NCI-H1417 (cell line): ENCODE results near the gene PATJ.
"Not testable (repeated sequence)": the region's sequence is repeated elsewhere in the genome, so short reads cannot be mapped to it uniquely, and the experiment has no call there.

Experiments used
- DNase-seq, 3 experiments: peaks; one replicate each; lab custom pipeline; 2025; lab: John Stamatoyannopoulos, UW

PATJ gene

GRCh38 chr1:61887076-61887867 lies 145.0 kb downstream of the PATJ start:
- DNase-seq, result peak; percentile 62 to 91 (median 86)

GRCh38 chr1:61887931-61888564 lies 145.8 kb downstream of the PATJ start:
- DNase-seq, result no peak

- no peak for DNase-seq
These were observed 146.5 kb downstream of the PATJ start for GRCh38 chr1:61888808-61889207.

DNA sequence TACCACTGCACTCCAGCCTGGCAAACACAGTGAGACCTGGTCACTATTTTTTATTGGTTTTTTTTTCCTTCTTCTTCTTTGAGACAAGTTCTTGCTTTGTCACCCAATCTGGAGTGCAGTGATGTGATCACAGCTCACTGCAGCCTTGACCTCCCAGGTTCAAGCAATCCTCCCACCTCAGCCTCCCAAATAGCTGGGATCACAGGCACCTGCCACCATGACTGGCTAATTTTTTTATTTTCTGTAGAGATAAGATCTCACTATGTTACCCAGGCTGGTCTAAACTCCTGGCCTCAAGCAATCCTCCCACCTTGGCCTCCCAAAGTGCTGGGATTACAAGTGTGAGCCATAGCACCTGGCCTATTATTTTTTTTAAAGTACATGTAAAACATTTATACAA lies 148.2 kb downstream of the PATJ start:
- not testable (repeated sequence) for DNase-seq

GRCh38 chr1:61892977-61893376 lies 150.7 kb downstream of the PATJ start:
- DNase-seq, result no peak

DNA sequence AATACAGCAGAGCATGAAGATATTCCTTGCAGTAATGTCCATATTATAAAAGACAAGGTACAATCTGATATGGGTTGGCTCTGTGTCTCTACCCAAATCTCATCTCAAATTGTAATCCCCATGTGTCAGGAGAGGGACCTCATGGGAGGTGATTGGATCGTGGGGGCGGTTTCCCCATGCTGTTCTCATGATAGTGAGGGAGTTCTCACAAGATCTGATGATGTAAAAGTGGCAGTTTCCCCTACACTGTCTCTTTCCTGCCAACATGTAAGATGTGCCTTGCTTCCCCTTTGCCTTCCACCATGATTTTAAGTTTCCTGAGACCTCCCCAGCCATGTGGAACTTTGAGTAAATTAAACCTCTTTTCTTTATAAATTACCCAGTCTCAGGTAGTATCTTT lies 152.0 kb downstream of the PATJ start:
- DNase-seq, result not testable (repeated sequence)

GRCh38 chr1:61895175-61895574 lies 152.9 kb downstream of the PATJ start:
- no peak for DNase-seq

- DNase-seq, result no peak
These were observed 156.4 kb downstream of the PATJ start for GRCh38 chr1:61898658-61899057.

GRCh38 chr1:61904354-61904753 lies 162.1 kb downstream of the PATJ start:
- no peak for DNase-seq

- no peak for DNase-seq
These were observed 164.8 kb downstream of the PATJ start for GRCh38 chr1:61907102-61907501.

DNA sequence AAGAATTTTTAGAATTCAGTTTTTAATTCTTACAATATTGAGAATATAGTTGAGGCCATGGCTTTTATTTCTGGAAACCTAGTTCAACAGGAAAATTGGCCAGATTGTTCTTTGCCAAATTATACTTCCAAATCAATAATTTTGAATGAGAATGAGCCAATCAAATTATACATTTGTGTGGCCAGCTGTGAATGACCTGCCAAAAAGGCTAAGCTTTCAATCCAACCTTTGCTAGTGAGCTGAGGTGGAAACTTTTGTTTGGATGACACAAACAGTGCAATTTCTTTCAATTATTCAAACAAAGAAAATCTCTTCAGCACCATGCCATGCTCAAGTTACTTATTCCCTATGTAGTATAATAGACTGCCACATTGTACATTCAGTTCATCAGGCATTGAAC lies 167.8 kb downstream of the PATJ start:
- no peak for DNase-seq

GRCh38 chr1:61914823-61915482 lies 172.7 kb downstream of the PATJ start:
- no peak for DNase-seq

DNA sequence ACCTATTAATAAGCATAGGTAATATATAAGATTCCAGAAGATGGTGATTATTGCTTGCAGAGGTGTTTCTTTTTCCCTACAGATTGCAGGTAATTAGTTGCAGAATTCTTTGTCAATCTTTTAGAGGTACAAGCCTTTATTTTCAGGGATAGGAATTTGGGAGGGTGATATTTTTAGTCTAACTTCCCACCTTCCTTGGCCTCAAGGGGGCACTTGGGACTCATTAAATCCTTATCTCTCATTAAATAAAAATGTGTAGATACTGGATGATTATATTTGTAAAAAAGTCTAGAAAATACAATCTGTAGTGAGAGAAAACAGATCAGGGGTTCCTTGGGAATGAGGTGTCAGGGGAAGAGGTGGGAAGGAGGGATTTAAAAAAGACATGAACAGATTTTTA lies 179.2 kb downstream of the PATJ start:
- peak in 1 of 3 experiments; percentile 16 for DNase-seq

DNA sequence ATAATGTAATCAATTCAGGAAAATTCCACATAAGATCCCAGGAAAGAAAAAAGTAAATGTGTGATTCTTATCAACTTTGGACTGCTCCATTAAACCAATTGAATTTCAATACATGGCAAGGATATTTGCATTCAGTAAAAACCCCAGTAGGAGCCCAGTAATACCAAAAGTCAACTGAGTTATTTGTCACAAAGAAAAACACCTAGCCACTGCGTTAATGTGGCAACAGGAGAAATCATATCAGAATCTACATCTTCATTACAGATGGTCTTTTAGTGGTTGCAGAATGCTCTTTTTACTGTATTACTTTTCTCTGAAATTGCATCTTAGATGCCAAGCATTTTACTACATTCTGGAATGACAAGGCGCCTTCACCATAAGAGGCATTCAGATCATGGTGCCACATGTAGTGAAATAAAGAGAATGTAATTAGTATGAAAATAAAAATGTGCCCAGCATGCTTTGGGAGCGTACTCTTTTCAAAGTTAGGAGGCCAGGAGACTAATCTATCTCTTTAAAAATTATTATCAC lies 180.7 kb downstream of the PATJ start:
- no peak for DNase-seq

DNA sequence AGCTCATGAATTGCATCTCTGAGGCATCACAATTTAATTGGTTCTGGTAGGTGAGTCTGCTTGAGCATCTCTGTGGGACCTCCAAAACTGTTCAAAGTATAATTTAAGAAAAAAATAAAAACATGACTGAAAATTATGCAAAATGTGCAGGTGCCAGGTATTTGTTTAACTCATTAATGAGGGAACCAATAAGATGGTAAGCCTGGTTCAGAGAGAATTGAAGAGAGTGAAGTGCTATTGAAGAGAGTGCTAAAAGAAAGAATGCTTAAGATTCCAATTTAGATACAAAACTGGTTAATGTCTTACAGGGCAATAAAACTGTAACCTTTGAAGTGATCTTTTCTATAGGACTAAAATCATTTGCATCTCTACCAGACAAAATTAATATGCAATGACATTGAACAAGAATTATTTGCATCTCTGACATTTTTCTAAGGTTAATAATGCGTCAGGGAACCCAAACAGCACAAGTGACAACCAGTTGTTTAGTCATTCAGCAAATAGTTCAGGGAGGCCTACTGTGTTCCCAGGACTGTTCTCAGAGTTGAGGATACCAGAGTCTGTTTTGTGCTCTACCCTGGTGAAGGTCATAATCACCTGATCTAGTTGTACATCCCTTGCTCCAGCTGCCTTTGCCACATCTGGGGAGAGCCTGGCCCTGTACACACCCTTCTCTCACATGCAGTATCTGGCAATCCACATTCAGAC lies 183.5 kb downstream of the PATJ start:
- no peak for DNase-seq

GRCh38 chr1:61926597-61926996 lies 184.3 kb downstream of the PATJ start:
- peak in 1 of 3 experiments; percentile 60 for DNase-seq

- DNase-seq, result no peak
These were observed 187.9 kb downstream of the PATJ start for GRCh38 chr1:61930116-61930645.

DNA sequence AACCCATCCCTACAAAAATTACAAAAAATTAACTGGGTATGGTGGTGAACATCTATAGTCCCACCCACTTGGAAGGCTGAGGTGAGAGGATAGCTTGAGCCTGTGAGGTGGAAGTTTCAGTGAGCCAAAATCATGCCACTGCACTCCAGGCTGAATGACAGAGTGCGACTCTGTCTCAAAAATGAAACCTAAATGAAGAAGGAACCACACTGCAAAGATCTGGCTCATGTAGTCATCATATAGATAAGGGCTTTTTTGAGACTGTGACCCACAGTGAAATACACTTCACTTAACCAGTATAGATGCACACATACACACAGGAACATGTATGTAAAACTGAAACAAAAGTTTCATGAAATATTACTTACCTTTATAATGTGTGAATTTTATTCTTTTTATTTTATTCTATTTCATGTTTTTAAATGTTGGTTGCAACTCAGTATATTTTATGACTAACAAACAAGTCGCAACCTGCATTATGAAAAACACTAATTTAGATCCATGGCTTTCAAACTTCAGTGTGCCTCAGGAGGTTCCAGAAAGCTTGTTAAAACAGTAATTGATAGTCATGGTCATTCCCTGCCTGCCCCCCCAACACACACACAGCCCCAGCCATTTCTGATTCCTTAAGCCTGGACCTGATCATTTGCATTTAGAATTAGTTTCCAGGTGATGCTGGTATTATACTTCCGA lies 189.5 kb downstream of the PATJ start:
- no peak for DNase-seq

DNA sequence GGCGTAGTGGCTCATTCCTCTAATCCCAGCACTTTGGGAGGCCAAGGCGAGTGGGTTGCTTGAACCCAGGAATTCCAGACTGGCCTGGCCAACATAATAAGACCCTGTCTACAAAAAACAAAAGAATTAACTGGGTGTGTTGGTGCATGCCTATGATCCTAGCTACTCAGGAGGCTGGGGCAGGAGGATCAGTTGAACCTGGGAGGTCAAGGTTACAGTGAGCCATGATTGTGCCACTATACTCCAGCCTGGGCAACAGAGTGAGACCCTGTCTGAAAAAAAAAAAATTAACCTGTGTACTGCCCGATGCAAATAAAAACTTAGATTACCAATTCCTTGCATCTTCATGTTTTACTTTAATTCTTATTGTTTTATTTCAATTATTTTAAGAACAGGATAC lies 193.2 kb downstream of the PATJ start:
- DNase-seq, result no peak

DNA sequence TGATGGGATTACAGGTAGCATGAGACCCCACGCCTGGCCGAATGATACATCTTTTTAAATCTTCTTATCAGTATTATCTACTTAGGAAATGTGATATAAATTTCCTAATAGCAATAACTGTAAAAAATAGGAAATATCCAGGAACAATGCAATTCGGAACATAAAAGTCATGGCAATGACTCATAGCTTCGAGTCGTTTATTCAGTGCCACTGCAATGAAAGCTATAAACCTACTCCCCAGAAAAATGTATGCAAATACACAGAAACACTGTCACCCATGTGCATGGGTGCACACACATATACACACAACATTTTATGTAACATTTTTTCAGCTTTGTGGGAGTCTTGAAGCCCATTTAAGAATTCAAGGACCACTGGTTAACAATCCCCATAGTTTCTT lies 194.6 kb downstream of the PATJ start:
- DNase-seq, result no peak

DNA sequence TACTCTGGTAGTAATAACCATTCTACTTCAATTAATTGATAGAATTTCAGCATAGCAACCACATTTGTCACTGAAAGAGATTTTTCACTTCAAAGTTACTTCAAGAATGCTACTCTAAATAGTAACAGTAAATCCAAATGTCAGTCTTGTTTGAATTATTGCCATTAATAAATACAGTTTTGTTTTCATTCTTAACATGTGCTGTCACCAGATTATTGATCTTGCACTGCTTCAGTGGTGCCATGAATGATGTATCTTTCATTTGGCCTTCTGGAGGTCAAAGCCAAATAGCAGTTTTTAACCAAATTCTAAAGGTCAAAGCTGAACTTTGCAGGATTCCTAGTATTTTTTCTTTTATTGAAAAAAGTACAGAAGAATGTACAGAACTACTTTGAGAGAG lies 199.5 kb downstream of the PATJ start:
- DNase-seq, result no peak
